IMR-90 (cell line): ENCODE data around the gene SERPING1. TPM values are rescaled to one million over a fixed set of nuclear protein-coding genes. Genes with fewer than 3 reads are reported as not detected.

Experiments used
- ATAC-seq: fragments of 200-7000 bp; cut with Tn5 transposase; 2 replicates; pipeline ENCODE4 v1.9.1; 2020; ENCODE audit warnings: low read depth, mild to moderate bottlenecking, moderate library complexity
- BruUV-seq: library from RNA; stranded (reverse); fragments of 400-500 nt; replicated peaks from 2 replicates; lab custom pipeline; 2021; lab: Mats Ljungman, UMichigan
- CTCF ChIA-PET: fragments of 300-600 bp; formaldehyde crosslinking; extraction: SDS; loops from one replicate; lab custom pipeline; 2021; ENCODE audit warnings: antibody characterized with exemption; lab: Yijun Ruan, JAX
- POLR2A ChIA-PET: fragments of 300-600 bp; sonication (Branson Sonifier 250); formaldehyde crosslinking; loops from one replicate; lab custom pipeline; 2022; ENCODE audit warnings: antibody characterized with exemption; ENCODE audit not compliant: unreplicated experiment; lab: Charles Lee
- DNase-seq: peaks from one replicate; pipeline ENCODE4 v3.0.0; 2013
- H2AFZ ChIP-seq: replicated peaks from 2 replicates; pipeline ENCODE3; 2013; ENCODE audit warnings: low read length, mild to moderate bottlenecking; ENCODE audit not compliant: poor library complexity
- H2AK5ac ChIP-seq: 2 replicates; pipeline ENCODE4 v1.6.1; 2013; ENCODE audit warnings: low read depth, low read length, inconsistent platforms
- H2AK9ac ChIP-seq: replicated peaks from 2 replicates; pipeline ENCODE3; 2013; ENCODE audit warnings: mild to moderate bottlenecking, low read depth, low read length, moderate library complexity; ENCODE audit not compliant: poor library complexity
- H2BK120ac ChIP-seq: 2 replicates; pipeline ENCODE4 v1.6.1; 2013; ENCODE audit warnings: low read depth, low read length, inconsistent platforms
- H2BK15ac ChIP-seq: 3 replicates; pipeline ENCODE4 v1.6.1; 2013; ENCODE audit warnings: low read depth, low read length, inconsistent platforms
- H2BK20ac ChIP-seq: 2 replicates; pipeline ENCODE4 v1.6.1; 2013; ENCODE audit warnings: low read depth, mild to moderate bottlenecking, inconsistent platforms, low read length, moderate library complexity
- H2BK5ac ChIP-seq: 2 replicates; pipeline ENCODE4 v1.6.1; 2013; ENCODE audit warnings: mild to moderate bottlenecking, low read depth, low read length, inconsistent platforms; ENCODE audit not compliant: poor library complexity, severe bottlenecking
- H3K14ac ChIP-seq: replicated peaks from 2 replicates; pipeline ENCODE4 v1.6.1; 2013; ENCODE audit warnings: low read depth, low read length, inconsistent platforms
- H3K18ac ChIP-seq: 2 replicates; pipeline ENCODE4 v1.6.1; 2013; ENCODE audit warnings: low read depth, low read length, control low read depth
- H3K23ac ChIP-seq: 2 replicates; pipeline ENCODE4 v1.6.1; 2013; ENCODE audit warnings: low read depth, low read length, inconsistent platforms
- H3K27ac ChIP-seq: 2 replicates; pipeline ENCODE4 v1.5.1; 2013; ENCODE audit warnings: mild to moderate bottlenecking, control low read depth, low read length; ENCODE audit not compliant: insufficient read depth
- H3K27me3 ChIP-seq: 2 replicates; pipeline ENCODE4 v1.6.1; 2013; ENCODE audit warnings: low read length; ENCODE audit not compliant: control insufficient read depth, insufficient read depth
- H3K36me3 ChIP-seq: 2 replicates; pipeline ENCODE4 v1.6.1; 2013; ENCODE audit warnings: low read length, mixed read lengths; ENCODE audit not compliant: control insufficient read depth, insufficient read depth
- H3K4ac ChIP-seq: 2 replicates; pipeline ENCODE4 v1.6.1; 2013; ENCODE audit warnings: low read depth, low read length, inconsistent platforms
- H3K4me1 ChIP-seq: 2 replicates; pipeline ENCODE4 v1.6.1; 2013; ENCODE audit warnings: low read length, mixed read lengths; ENCODE audit not compliant: control insufficient read depth, insufficient read depth
- H3K4me2 ChIP-seq: 2 replicates; pipeline ENCODE4 v1.6.1; 2013; ENCODE audit warnings: low read depth, mild to moderate bottlenecking, control low read depth, low read length, moderate library complexity
- H3K4me3 ChIP-seq: 2 replicates; pipeline ENCODE4 v1.5.1; 2013; ENCODE audit warnings: low read depth, mild to moderate bottlenecking, control low read depth, low read length, moderate library complexity; ENCODE audit not compliant: insufficient read depth
- H3K56ac ChIP-seq: 2 replicates; pipeline ENCODE4 v1.6.1; 2013; ENCODE audit warnings: low read length, inconsistent platforms; ENCODE audit not compliant: insufficient read depth; ENCODE audit errors: extremely low read depth
- H3K79me1 ChIP-seq, 2 experiments: 2 replicates each; pipeline ENCODE4 v1.6.1; 2013; ENCODE audit warnings: low read length in 2 of 2, inconsistent platforms in 1 of 2, low read depth in 1 of 2
- H3K9ac ChIP-seq: 2 replicates; pipeline ENCODE4 v1.6.1; 2013; ENCODE audit warnings: low read depth, low read length, control low read depth
- H3K9me1 ChIP-seq: 2 replicates; pipeline ENCODE4 v1.6.1; 2013; ENCODE audit warnings: low read length, inconsistent platforms; ENCODE audit not compliant: insufficient read depth
- H3K9me3 ChIP-seq: 2 replicates; pipeline ENCODE4 v1.6.1; 2013; ENCODE audit warnings: low read length; ENCODE audit not compliant: control insufficient read depth, insufficient read depth
- H4K20me1 ChIP-seq: 2 replicates; pipeline ENCODE4 v1.6.1; 2013; ENCODE audit warnings: low read length, inconsistent platforms; ENCODE audit not compliant: insufficient read depth
- H4K5ac ChIP-seq: 2 replicates; pipeline ENCODE4 v1.6.1; 2013; ENCODE audit warnings: mild to moderate bottlenecking, low read depth, low read length, control low read depth
- H4K8ac ChIP-seq, 2 experiments: 2 replicates each; pipeline ENCODE4 v1.6.1; 2013; ENCODE audit warnings: low read depth in 2 of 2, low read length in 2 of 2, control low read depth in 1 of 2, inconsistent platforms in 1 of 2
- H4K91ac ChIP-seq: 2 replicates; pipeline ENCODE4 v1.6.1; 2013; ENCODE audit warnings: low read depth, low read length, inconsistent platforms; ENCODE audit not compliant: insufficient read depth
- CEBPB ChIP-seq: IDR thresholded peaks from 2 replicates; pipeline ENCODE4 v1.6.1; 2012; ENCODE audit warnings: low read depth, low read length, improper control_type of control experiment
- CHD1 ChIP-seq: IDR thresholded peaks from 2 replicates; pipeline ENCODE4 v1.6.1; 2012; ENCODE audit warnings: low read depth, low read length, improper control_type of control experiment
- FOS ChIP-seq: fragments of 150-350 bp; IDR thresholded peaks from 2 replicates; pipeline ENCODE4 v1.6.1; 2016; ENCODE audit warnings: low read depth, low read length
- MAFK ChIP-seq: IDR thresholded peaks from 2 replicates; pipeline ENCODE4 v1.6.1; 2012; ENCODE audit warnings: low read depth, low read length, improper control_type of control experiment
- MXI1 ChIP-seq: IDR thresholded peaks from 2 replicates; pipeline ENCODE4 v1.6.1; 2012; ENCODE audit warnings: low read depth, mild to moderate bottlenecking, low read length, moderate library complexity, borderline replicate concordance
- NFE2L2 ChIP-seq: fragments of 150-350 bp; IDR thresholded peaks from 2 replicates; pipeline ENCODE4 v1.6.1; 2016; ENCODE audit warnings: low read depth, mild to moderate bottlenecking, low read length
- POLR2A ChIP-seq: IDR thresholded peaks from 2 replicates; pipeline ENCODE4 v1.6.1; 2012; ENCODE audit warnings: mild to moderate bottlenecking, low read depth, low read length
- RAD21 ChIP-seq: IDR thresholded peaks from 2 replicates; pipeline ENCODE4 v1.6.1; 2012; ENCODE audit warnings: low read length, improper control_type of control experiment
- RCOR1 ChIP-seq: IDR thresholded peaks from 2 replicates; pipeline ENCODE4 v1.6.1; 2012; ENCODE audit warnings: mild to moderate bottlenecking, low read length, improper control_type of control experiment; ENCODE audit not compliant: insufficient replicate concordance
- SMC3 ChIP-seq: fragments of 150-350 bp; IDR thresholded peaks from 2 replicates; pipeline ENCODE4 v1.6.1; 2016; ENCODE audit warnings: low read depth, mild to moderate bottlenecking, antibody characterized with exemption, low read length, moderate library complexity
- dilution Hi-C: fragments of 300-500 bp; cut with HindIII; formaldehyde crosslinking; loops from one replicate; pipeline ENCODE4 v1.14.3; 2018; ENCODE audit warnings: low sequenced_read_pairs; ENCODE audit not compliant: unreplicated experiment
- in situ Hi-C: fragments of 300-500 bp; cut with MboI; formaldehyde crosslinking; loops from 3 replicates; pipeline ENCODE4 v1.14.3; 2019; ENCODE audit warnings: low sequenced_read_pairs, inconsistent platforms, mixed read lengths
- intact Hi-C: fragments of 100-400 bp; cut with micrococcal nuclease; formaldehyde crosslinking; loops from 2 replicates; pipeline ENCODE4 v1.10.0; 2022
- polyA plus RNA-seq, 3 experiments: library from polyadenylated mRNA; depleted of rRNA; stranded (reverse); fragments of >200 nt; gene quantifications; 2 replicates each; pipeline ENCODE4 v1.2.3, GENCODE V29; 2012; ENCODE audit warnings: low replicate concordance in 1 of 3
- total RNA-seq: library from RNA; depleted of rRNA; stranded (reverse); fragments of >200 nt; gene quantifications from 2 replicates; pipeline ENCODE4 v1.2.3, GENCODE V29; 2012
- TF ChIP-seq, protein P1 (sequence below): conservative IDR thresholded peaks from 2 replicates; pipeline ENCODE4 v1.5.1; 2012; ENCODE audit warnings: mild to moderate bottlenecking, low read depth, low read length, improper control_type of control experiment
- TF ChIP-seq, protein P2 (sequence below): fragments of 150-350 bp; IDR thresholded peaks from 2 replicates; pipeline ENCODE4 v1.6.1; 2016; ENCODE audit warnings: low read depth, mild to moderate bottlenecking, low read length, moderate library complexity, borderline replicate concordance
- TF ChIP-seq, protein P3 (sequence below): fragments of 150-350 bp; IDR thresholded peaks from 2 replicates; pipeline ENCODE4 v1.6.1; 2017; ENCODE audit warnings: mild to moderate bottlenecking, antibody characterized with exemption, low read length, low read depth

The SERPING1 gene
- total and polyA plus RNA-seq, 2 of the 4 experiments (the other 2 are of a cell fraction): 2.0 to 30.7 TPM

DNA sequence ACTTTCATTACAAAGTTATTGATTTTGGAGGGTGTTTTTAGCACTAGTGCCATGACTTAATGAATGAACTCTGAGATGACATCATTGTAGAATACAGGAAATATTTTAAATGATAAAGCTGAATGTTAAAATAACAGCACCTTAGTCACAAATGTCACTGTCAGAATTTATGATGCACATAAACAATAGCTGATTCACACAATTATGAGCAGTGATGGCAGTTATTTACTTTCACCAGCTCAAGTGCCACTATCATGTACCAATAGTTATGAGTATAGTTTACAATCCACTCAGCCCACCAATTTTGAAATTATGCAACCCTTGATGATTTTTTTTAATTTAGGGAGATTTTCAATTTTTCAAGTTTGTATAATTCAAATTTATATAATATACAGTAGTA is 23.0 kb downstream of the SERPING1 start:
- H2BK120ac ChIP-seq: no peak overlapping the region
- H2AK5ac ChIP-seq: no peak overlapping the region
- H2AK9ac ChIP-seq: no peak overlapping the region
- H3K4me2 ChIP-seq: no peak overlapping the region
- peaks cover 4% of the 10 kb centered on the region; the same call in 1 of the 2 replicates for H3K9me3 ChIP-seq
- no peaks in the 10 kb centered on the region for H3K79me1 ChIP-seq
- CTCF ChIA-PET: no interaction called here
- DNase-seq (no peak), ATAC-seq (no peak)
- no peak overlapping the region for H4K91ac ChIP-seq
- no peak overlapping the region for H4K5ac ChIP-seq
- H3K27ac ChIP-seq: no peak overlapping the region
- no peak overlapping the region for H3K18ac ChIP-seq
- dilution Hi-C loops (no loop called here), in situ Hi-C loops (no loop called here), intact Hi-C loops (no loop called here)
- H3K4me1 ChIP-seq: no peaks in the 10 kb centered on the region
- no peaks in the 10 kb centered on the region for H4K20me1 ChIP-seq
- H3K4ac ChIP-seq: no peak overlapping the region
- no peaks in the 10 kb centered on the region; the same call in 1 of the 2 replicates for H3K27me3 ChIP-seq
- no TSS peak for BruUV-seq
- H3K23ac ChIP-seq: no peak overlapping the region
- no peaks in the 10 kb centered on the region for H3K9me1 ChIP-seq
- no peak overlapping the region for H2AFZ ChIP-seq
- POLR2A ChIA-PET: no interaction called here
- no peak overlapping the region for H2BK15ac ChIP-seq
- no peak overlapping the region for H2BK20ac ChIP-seq
- no peak overlapping the region for H2BK5ac ChIP-seq
- no peak overlapping the region for H3K9ac ChIP-seq
- no peak overlapping the region for H3K56ac ChIP-seq
- no peak overlapping the region for H3K14ac ChIP-seq
- TF ChIP-seq MXI1 (no peak), CHD1 (no peak), SMC3 (no peak), MAFK (no peak), NFE2L2 (no peak), CEBPB (no peak), RCOR1 (no peak), RAD21 (no peak), FOS (no peak), POLR2A (no peak)
- TF ChIP-seq, protein P1, sequence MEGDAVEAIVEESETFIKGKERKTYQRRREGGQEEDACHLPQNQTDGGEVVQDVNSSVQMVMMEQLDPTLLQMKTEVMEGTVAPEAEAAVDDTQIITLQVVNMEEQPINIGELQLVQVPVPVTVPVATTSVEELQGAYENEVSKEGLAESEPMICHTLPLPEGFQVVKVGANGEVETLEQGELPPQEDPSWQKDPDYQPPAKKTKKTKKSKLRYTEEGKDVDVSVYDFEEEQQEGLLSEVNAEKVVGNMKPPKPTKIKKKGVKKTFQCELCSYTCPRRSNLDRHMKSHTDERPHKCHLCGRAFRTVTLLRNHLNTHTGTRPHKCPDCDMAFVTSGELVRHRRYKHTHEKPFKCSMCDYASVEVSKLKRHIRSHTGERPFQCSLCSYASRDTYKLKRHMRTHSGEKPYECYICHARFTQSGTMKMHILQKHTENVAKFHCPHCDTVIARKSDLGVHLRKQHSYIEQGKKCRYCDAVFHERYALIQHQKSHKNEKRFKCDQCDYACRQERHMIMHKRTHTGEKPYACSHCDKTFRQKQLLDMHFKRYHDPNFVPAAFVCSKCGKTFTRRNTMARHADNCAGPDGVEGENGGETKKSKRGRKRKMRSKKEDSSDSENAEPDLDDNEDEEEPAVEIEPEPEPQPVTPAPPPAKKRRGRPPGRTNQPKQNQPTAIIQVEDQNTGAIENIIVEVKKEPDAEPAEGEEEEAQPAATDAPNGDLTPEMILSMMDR: no peak
- TF ChIP-seq, protein P2, sequence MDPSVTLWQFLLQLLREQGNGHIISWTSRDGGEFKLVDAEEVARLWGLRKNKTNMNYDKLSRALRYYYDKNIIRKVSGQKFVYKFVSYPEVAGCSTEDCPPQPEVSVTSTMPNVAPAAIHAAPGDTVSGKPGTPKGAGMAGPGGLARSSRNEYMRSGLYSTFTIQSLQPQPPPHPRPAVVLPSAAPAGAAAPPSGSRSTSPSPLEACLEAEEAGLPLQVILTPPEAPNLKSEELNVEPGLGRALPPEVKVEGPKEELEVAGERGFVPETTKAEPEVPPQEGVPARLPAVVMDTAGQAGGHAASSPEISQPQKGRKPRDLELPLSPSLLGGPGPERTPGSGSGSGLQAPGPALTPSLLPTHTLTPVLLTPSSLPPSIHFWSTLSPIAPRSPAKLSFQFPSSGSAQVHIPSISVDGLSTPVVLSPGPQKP: no peak
- TF ChIP-seq, protein P3, sequence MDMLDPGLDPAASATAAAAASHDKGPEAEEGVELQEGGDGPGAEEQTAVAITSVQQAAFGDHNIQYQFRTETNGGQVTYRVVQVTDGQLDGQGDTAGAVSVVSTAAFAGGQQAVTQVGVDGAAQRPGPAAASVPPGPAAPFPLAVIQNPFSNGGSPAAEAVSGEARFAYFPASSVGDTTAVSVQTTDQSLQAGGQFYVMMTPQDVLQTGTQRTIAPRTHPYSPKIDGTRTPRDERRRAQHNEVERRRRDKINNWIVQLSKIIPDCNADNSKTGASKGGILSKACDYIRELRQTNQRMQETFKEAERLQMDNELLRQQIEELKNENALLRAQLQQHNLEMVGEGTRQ: no peak
- no peak overlapping the region for H4K8ac ChIP-seq
- H3K36me3 ChIP-seq: no peaks in the 10 kb centered on the region
- H3K4me3 ChIP-seq: no peak overlapping the region
